Omental fat pad (tissue), 4 donors: ENCODE data around the gene FCER2. TPM values are rescaled to one million over a fixed set of nuclear protein-coding genes. Genes with fewer than 3 reads are reported as not detected.

Experiments
- ATAC-seq: fragments of 150-250 bp; one replicate; pipeline ENCODE4 v1.9.1; 2016; ENCODE audit warnings: mild to moderate bottlenecking, moderate library complexity; ENCODE audit not compliant: low FRiP score
- DNase-seq: peaks from one replicate; pipeline ENCODE4 v3.0.0-alpha.2; 2019; ENCODE audit warnings: low spot score
- total RNA-seq, 4 donors: library from RNA; depleted of rRNA; stranded (reverse); fragments of >200 nt; gene quantifications; one replicate each; pipeline ENCODE4 v1.1.0, GENCODE V29; 2016
- TF ChIP-seq, protein P1 (sequence below), 3 donors: fragments of 450-650 bp; IDR thresholded peaks; one replicate each; pipeline ENCODE4 v1.5.1; 2016 to 2017; ENCODE audit warnings: antibody characterized with exemption in 3 of 3, mild to moderate bottlenecking in 3 of 3, moderate library complexity in 2 of 3

FCER2 gene
- total RNA-seq, 4 donors from 2014 or later: 0.65 to 1.8 (median 1.0) TPM

DNA sequence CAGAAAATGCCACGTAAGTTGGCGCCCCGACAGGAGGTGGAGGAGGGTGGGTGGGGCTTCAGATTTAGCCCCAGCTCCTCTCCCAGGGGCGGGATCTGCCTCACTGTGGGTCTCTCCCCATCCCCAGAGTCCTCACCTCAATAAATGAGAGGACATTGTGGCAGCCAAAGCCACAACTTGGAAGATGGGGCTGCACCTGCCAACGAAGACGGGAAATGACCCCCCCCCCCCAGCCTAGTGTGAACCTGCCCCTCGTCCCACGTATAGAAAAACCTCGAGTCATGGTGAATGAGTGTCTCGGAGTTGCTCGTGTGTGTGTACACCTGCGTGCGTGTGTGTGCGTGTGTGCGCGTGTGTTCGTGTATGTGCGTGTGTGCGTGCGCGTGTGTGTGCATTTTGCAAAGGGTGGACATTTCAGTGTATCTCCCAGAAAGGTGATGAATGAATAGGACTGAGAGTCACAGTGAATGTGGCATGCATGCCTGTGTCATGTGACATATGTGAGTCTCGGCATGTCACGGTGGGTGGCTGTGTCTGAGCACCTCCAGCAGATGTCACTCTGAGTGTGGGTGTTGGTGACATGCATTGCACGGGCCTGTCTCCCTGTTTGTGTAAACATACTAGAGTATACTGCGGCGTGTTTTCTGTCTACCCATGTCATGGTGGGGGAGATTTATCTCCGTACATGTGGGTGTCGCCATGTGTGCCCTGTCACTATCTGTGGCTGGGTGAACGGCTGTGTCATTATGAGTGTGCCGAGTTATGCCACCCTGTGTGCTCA is 22.8 kb downstream of the FCER2 start:
- DNase-seq: no peak
- TF ChIP-seq, protein P1, sequence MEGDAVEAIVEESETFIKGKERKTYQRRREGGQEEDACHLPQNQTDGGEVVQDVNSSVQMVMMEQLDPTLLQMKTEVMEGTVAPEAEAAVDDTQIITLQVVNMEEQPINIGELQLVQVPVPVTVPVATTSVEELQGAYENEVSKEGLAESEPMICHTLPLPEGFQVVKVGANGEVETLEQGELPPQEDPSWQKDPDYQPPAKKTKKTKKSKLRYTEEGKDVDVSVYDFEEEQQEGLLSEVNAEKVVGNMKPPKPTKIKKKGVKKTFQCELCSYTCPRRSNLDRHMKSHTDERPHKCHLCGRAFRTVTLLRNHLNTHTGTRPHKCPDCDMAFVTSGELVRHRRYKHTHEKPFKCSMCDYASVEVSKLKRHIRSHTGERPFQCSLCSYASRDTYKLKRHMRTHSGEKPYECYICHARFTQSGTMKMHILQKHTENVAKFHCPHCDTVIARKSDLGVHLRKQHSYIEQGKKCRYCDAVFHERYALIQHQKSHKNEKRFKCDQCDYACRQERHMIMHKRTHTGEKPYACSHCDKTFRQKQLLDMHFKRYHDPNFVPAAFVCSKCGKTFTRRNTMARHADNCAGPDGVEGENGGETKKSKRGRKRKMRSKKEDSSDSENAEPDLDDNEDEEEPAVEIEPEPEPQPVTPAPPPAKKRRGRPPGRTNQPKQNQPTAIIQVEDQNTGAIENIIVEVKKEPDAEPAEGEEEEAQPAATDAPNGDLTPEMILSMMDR (IDR thresholded peaks at IDR 0.05): no peak

GRCh38 chr19:7677669-7678311 is 24.1 kb downstream of the FCER2 start:
- TF ChIP-seq, protein P1 (IDR thresholded peaks at IDR 0.05): no peak
- DNase-seq (no peak), ATAC-seq (no peak)

More for the DNA sequence above, 22.8 kb downstream of the FCER2 start:
- no peak for ATAC-seq

DNA sequence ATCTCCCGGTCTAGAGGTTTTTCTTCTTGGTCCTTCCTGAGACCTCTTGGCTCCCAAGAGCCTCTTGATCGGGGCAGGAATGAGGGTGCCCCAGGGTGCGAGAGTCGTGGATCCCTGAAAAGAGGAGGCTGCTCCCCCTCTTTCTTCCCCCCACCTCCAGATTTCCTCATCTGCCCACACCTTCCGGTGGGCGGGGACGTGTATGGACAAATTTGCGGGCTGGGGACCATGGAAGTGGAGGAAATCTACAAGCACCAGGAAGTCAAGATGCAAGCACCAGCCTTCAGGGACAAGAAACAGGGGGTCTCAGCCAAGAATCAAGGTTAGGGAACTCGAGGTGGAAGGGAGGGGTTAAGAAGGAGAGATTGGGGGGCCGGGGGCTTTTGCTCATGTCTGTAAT is 25.1 kb downstream of the FCER2 start, which contains the start of gene MCEMP1:
Gene MCEMP1, plus strand, starts transcription at position 237 of the 400 bp plus-strand sequence. Its CDS starts 31 bp downstream, at position 268.
- TF ChIP-seq, protein P1 (IDR thresholded peaks at IDR 0.05): no peak
- ATAC-seq: no peak
- no peak for DNase-seq

DNA sequence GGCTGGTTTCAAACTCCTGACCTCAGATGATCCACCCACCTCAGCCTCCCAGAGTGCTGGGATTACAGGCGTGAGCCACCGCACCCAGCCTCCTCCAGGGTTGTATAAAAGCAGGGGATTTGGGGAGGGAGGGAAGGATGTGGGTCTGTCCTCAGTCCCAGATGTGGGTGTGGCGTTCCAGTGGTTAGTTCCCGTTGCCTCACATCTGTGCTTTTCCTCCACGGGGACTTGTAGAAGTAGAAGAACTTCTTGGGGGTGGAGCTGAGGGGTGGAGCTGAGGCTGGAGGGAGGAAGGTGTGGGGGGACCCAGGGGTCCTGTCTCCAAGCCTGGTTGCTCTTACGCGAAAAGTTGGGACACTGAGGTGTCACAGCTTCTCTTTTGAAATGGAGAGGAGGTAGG is 25.6 kb downstream of the FCER2 start:
- ATAC-seq (no peak), DNase-seq (no peak)
- TF ChIP-seq, protein P1 (IDR thresholded peaks at IDR 0.05): no peak

GRCh38 chr19:7674010-7675005 is 27.6 kb downstream of the FCER2 start:
- TF ChIP-seq, protein P1 (IDR thresholded peaks at IDR 0.05): no peak
- peak; percentile 62 for ATAC-seq
- DNase-seq: no peak

GRCh38 chr19:7672522-7672921 is 29.4 kb downstream of the FCER2 start:
- ATAC-seq (no peak), DNase-seq (no peak)
- TF ChIP-seq, protein P1 (IDR thresholded peaks at IDR 0.05): no peak
